ENCODE measurements around the gene VPS13D.

The VPS13D gene

DNA sequence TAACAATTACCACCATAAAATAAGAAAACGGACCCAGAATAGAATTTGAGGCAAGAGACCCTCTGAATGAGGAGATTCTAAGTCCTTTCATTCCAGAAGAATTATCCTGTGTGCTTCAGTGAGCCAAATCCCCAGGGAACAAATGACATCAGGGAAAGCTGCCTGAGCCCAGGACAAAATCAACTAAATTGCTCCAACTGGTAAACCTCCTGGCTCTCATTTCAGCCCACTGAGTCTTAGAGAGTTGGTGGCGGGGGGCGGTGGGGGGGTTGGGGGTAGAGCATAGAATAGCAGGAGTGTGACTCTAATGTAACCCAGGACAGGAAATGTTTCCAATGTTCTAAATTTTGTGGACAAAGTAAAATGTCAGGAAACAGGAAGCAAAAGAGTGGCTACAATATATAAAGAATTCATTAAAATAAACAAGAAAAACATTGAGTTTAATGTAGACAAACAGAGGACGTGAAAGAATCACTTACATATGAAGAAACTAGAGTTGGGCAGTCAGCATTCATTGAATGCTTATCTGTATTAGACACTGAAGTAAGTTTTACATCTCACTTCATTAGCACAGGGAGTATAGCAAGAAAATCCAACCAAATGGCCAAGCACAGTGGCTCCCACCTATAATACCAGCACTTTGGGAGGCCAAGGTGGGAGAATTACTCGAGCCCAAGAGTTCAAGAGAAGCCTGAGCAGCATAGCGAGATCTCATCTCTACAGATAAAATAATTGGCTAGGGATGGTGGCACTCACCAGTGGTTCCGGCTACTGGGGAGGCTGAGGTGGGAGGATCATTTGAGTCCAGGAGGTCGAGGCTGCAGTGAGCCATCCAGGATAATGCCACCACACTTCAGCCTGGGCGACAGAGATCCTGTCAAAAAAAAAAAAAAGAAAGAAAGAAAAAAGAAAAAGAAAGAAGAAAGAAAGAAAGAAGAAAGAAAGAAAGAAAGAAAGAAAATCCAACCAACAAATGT, 313.1 kb downstream of the VPS13D start:
- Histone ChIP-seq H2BK12ac (ENCODE audit: low read length in 2 of 2) (no peak overlapping the region), H2AK5ac (ENCODE audit: low read length, severe bottlenecking) (no peak overlapping the region), H3K36me3 (ENCODE audit: control insufficient read depth in 1 of 2, insufficient read depth in 2 of 2, low read depth in 1 of 2, low read length in 2 of 2) (no peaks in the 10 kb centered on the region), H3K9me3 (ENCODE audit: control insufficient read depth, low read length) (no peaks in the 10 kb centered on the region), H2AFZ (ENCODE audit: low read depth, low read length) (no peak overlapping the region), H3K4me1 (ENCODE audit: control insufficient read depth, insufficient read depth, low read depth, low read length) (peaks cover 20% of the 10 kb centered on the region), H3K4me2 (ENCODE audit: low read length, poor library complexity, severe bottlenecking) (no peak overlapping the region), H3K27me3 (ENCODE audit: control insufficient read depth in 1 of 2, insufficient read depth in 1 of 2, low read length in 2 of 2) (peaks cover 0 to 54% of the 10 kb centered on the region in 2 experiments), H4K91ac (ENCODE audit: low read length) (no peak overlapping the region), H3K23ac (ENCODE audit: low read length in 2 of 2) (no peak overlapping the region), H3K18ac (ENCODE audit: low read depth in 1 of 2, low read length in 2 of 2) (no peak overlapping the region), H3K14ac (ENCODE audit: low read length in 2 of 2) (no peak overlapping the region), H3K4ac (ENCODE audit: low read depth in 1 of 2, low read length in 2 of 2) (no peak overlapping the region), H3K27ac (ENCODE audit: low read length, poor library complexity, severe bottlenecking) (no peak overlapping the region), H2BK120ac (ENCODE audit: low read depth, low read length) (no peak overlapping the region), H2BK15ac (ENCODE audit: low read depth, poor library complexity, severe bottlenecking) (no peak overlapping the region), H2BK5ac (ENCODE audit: low read depth, low read length, poor library complexity, severe bottlenecking) (no peak overlapping the region), H3K9ac (ENCODE audit: low read length) (no peak overlapping the region), H3K4me3 (ENCODE audit: insufficient read depth in 1 of 2, low read depth in 1 of 2, low read length in 2 of 2) (no peak overlapping the region), H3K79me1 (replicated peaks; ENCODE audit: low read length, poor library complexity, severe bottlenecking) (no peaks in the 10 kb centered on the region), H4K8ac (ENCODE audit: low read length) (no peak overlapping the region)
- 97% methylated on average over 5 of the region's 9 CpGs for WGBS
- no peak for DNase-seq

DNA sequence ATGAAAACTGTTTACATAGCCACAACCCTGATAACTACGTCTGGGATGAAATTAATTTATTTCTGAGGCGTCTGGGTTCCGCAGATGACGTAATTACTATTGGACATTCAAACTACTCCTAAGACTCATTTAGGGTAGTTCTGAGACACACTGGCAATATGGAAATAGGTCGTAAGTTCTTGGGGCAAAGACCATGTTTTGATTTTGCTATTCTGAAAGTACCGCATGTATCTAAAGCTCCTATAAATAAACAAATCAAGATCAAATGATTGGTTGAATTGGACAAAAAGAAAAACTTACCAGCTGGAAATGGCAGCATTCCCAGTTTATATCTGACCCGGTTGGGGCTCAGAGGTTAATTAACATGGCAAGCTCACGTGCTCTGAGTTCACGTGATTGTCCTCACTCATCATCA, 313.9 kb downstream of the VPS13D start:
- Histone ChIP-seq H2BK120ac (ENCODE audit: low read depth, low read length) (no peak overlapping the region), H3K23ac (ENCODE audit: low read length in 2 of 2) (no peak overlapping the region), H3K9ac (ENCODE audit: low read length) (no peak overlapping the region), H3K36me3 (ENCODE audit: control insufficient read depth in 1 of 2, insufficient read depth in 2 of 2, low read depth in 1 of 2, low read length in 2 of 2) (no peaks in the 10 kb centered on the region), H2BK5ac (ENCODE audit: low read depth, low read length, poor library complexity, severe bottlenecking) (no peak overlapping the region), H3K27ac (ENCODE audit: low read length, poor library complexity, severe bottlenecking) (no peak overlapping the region), H2AFZ (ENCODE audit: low read depth, low read length) (no peak overlapping the region), H2AK5ac (ENCODE audit: low read length, severe bottlenecking) (no peak overlapping the region), H3K4me3 (ENCODE audit: insufficient read depth in 1 of 2, low read depth in 1 of 2, low read length in 2 of 2) (no peak overlapping the region), H3K9me3 (ENCODE audit: control insufficient read depth, low read length) (no peaks in the 10 kb centered on the region), H2BK12ac (ENCODE audit: low read length in 2 of 2) (no peak overlapping the region), H2BK15ac (ENCODE audit: low read depth, poor library complexity, severe bottlenecking) (no peak overlapping the region), H3K27me3 (ENCODE audit: control insufficient read depth in 1 of 2, insufficient read depth in 1 of 2, low read length in 2 of 2) (peaks cover 0 to 48% of the 10 kb centered on the region in 2 experiments), H4K8ac (ENCODE audit: low read length) (no peak overlapping the region), H4K91ac (ENCODE audit: low read length) (no peak overlapping the region), H3K4me2 (ENCODE audit: low read length, poor library complexity, severe bottlenecking) (no peak overlapping the region), H3K4me1 (ENCODE audit: control insufficient read depth, insufficient read depth, low read depth, low read length) (peaks cover 20% of the 10 kb centered on the region), H3K18ac (ENCODE audit: low read depth in 1 of 2, low read length in 2 of 2) (no peak overlapping the region), H3K4ac (ENCODE audit: low read depth in 1 of 2, low read length in 2 of 2) (no peak overlapping the region), H3K79me1 (replicated peaks; ENCODE audit: low read length, poor library complexity, severe bottlenecking) (no peaks in the 10 kb centered on the region), H3K14ac (ENCODE audit: low read length in 2 of 2) (no peak overlapping the region)
- 94% methylated on average over 5 of the region's 9 CpGs for WGBS
- no peak for DNase-seq

GRCh38 chr1:12544357-12544756, 314.5 kb downstream of the VPS13D start:
- H4K91ac ChIP-seq (ENCODE audit: low read length), result no peak overlapping the region
- no peak overlapping the region for H3K4ac ChIP-seq (ENCODE audit: low read depth in 1 of 2, low read length in 2 of 2)
- H3K27ac ChIP-seq (ENCODE audit: low read length, poor library complexity, severe bottlenecking), result no peak overlapping the region
- H3K9me3 ChIP-seq (ENCODE audit: control insufficient read depth, low read length), result no peaks in the 10 kb centered on the region
- H3K79me1 ChIP-seq (replicated peaks; ENCODE audit: low read length, poor library complexity, severe bottlenecking), result no peaks in the 10 kb centered on the region
- no peak overlapping the region for H3K18ac ChIP-seq (ENCODE audit: low read depth in 1 of 2, low read length in 2 of 2)
- no peak overlapping the region for H3K4me3 ChIP-seq (ENCODE audit: insufficient read depth in 1 of 2, low read depth in 1 of 2, low read length in 2 of 2)
- H2BK5ac ChIP-seq (ENCODE audit: low read depth, low read length, poor library complexity, severe bottlenecking), result no peak overlapping the region
- H3K14ac ChIP-seq (ENCODE audit: low read length in 2 of 2), result no peak overlapping the region
- no peak overlapping the region for H3K4me2 ChIP-seq (ENCODE audit: low read length, poor library complexity, severe bottlenecking)
- no peak overlapping the region for H3K23ac ChIP-seq (ENCODE audit: low read length in 2 of 2)
- H4K8ac ChIP-seq (ENCODE audit: low read length), result no peak overlapping the region
- H2BK15ac ChIP-seq (ENCODE audit: low read depth, poor library complexity, severe bottlenecking), result no peak overlapping the region
- WGBS, result 89% methylated on average over 4 of the region's 4 CpGs
- no peak overlapping the region for H2BK120ac ChIP-seq (ENCODE audit: low read depth, low read length)
- H2AFZ ChIP-seq (ENCODE audit: low read depth, low read length), result no peak overlapping the region
- no peak overlapping the region for H2AK5ac ChIP-seq (ENCODE audit: low read length, severe bottlenecking)
- no peak overlapping the region for H3K9ac ChIP-seq (ENCODE audit: low read length)
- DNase-seq, result no peak
- no peaks in the 10 kb centered on the region for H3K36me3 ChIP-seq (ENCODE audit: control insufficient read depth in 1 of 2, insufficient read depth in 2 of 2, low read depth in 1 of 2, low read length in 2 of 2)
- H3K27me3 ChIP-seq (ENCODE audit: control insufficient read depth in 1 of 2, insufficient read depth in 1 of 2, low read length in 2 of 2), result peaks cover 0 to 44% of the 10 kb centered on the region in 2 experiments
- H2BK12ac ChIP-seq (ENCODE audit: low read length in 2 of 2), result no peak overlapping the region
- peaks cover 20% of the 10 kb centered on the region for H3K4me1 ChIP-seq (ENCODE audit: control insufficient read depth, insufficient read depth, low read depth, low read length)

DNA sequence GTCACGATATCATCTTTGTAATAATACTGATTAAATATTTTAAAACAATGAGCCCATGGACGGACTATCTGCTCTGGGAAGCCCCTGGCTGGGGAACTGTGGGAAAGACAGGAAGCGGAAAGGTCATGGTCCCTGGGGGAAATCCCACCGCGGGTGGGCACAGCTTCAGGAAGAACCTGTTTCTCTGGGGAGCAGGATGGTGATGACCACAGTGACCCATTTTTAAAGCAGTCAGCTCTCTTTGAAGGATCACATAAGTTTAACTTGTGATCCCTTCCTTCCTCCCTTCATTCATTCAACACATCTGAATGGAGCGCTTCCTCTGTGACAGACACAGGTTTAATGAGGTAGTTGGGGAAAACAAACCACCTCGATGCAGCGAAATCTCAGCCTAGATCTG, 315.2 kb downstream of the VPS13D start:
- no peak overlapping the region for H3K9ac ChIP-seq (ENCODE audit: low read length)
- peaks cover 21% of the 10 kb centered on the region for H3K4me1 ChIP-seq (ENCODE audit: control insufficient read depth, insufficient read depth, low read depth, low read length)
- H2BK15ac ChIP-seq (ENCODE audit: low read depth, poor library complexity, severe bottlenecking), result no peak overlapping the region
- no peaks in the 10 kb centered on the region for H3K36me3 ChIP-seq (ENCODE audit: control insufficient read depth in 1 of 2, insufficient read depth in 2 of 2, low read depth in 1 of 2, low read length in 2 of 2)
- H4K91ac ChIP-seq (ENCODE audit: low read length), result no peak overlapping the region
- WGBS, result 84% methylated on average over 7 of the region's 8 CpGs
- H2AK5ac ChIP-seq (ENCODE audit: low read length, severe bottlenecking), result no peak overlapping the region
- H2BK12ac ChIP-seq (ENCODE audit: low read length in 2 of 2), result no peak overlapping the region
- no peak overlapping the region for H3K4me3 ChIP-seq (ENCODE audit: insufficient read depth in 1 of 2, low read depth in 1 of 2, low read length in 2 of 2)
- no peaks in the 10 kb centered on the region for H3K9me3 ChIP-seq (ENCODE audit: control insufficient read depth, low read length)
- DNase-seq, result no peak
- no peak overlapping the region for H3K4me2 ChIP-seq (ENCODE audit: low read length, poor library complexity, severe bottlenecking)
- H3K18ac ChIP-seq (ENCODE audit: low read depth in 1 of 2, low read length in 2 of 2), result no peak overlapping the region
- H3K14ac ChIP-seq (ENCODE audit: low read length in 2 of 2), result no peak overlapping the region
- peaks cover 0 to 38% of the 10 kb centered on the region in 2 experiments for H3K27me3 ChIP-seq (ENCODE audit: control insufficient read depth in 1 of 2, insufficient read depth in 1 of 2, low read length in 2 of 2)
- no peak overlapping the region for H3K4ac ChIP-seq (ENCODE audit: low read depth in 1 of 2, low read length in 2 of 2)
- H3K79me1 ChIP-seq (replicated peaks; ENCODE audit: low read length, poor library complexity, severe bottlenecking), result no peaks in the 10 kb centered on the region
- H3K27ac ChIP-seq (ENCODE audit: low read length, poor library complexity, severe bottlenecking), result no peak overlapping the region
- H2BK5ac ChIP-seq (ENCODE audit: low read depth, low read length, poor library complexity, severe bottlenecking), result no peak overlapping the region
- H2AFZ ChIP-seq (ENCODE audit: low read depth, low read length), result no peak overlapping the region
- no peak overlapping the region for H4K8ac ChIP-seq (ENCODE audit: low read length)
- no peak overlapping the region for H3K23ac ChIP-seq (ENCODE audit: low read length in 2 of 2)
- H2BK120ac ChIP-seq (ENCODE audit: low read depth, low read length), result no peak overlapping the region

Measured in mesenchymal stem cell (in vitro differentiated cells and primary cell).